Measurements from ENCODE around the gene CLTB. TPM values are rescaled to one million over a fixed set of nuclear protein-coding genes. Genes with fewer than 3 reads are reported as not detected.
A peak's percentile ranks its signal among the peaks of the same experiment; 100 is the strongest.
"Not testable (repeated sequence)": the region's sequence is repeated elsewhere in the genome, so short reads cannot be mapped to it uniquely, and the experiment has no call there.

Gene CLTB
- polyA plus RNA-seq (ENCODE audit: insufficient read length in 4 of 4), result 10 to 100 TPM; 52.4 to 71.9 (median 57.8) TPM

- DNase-seq (ENCODE audit: low read depth in 4 of 4, low spot score in 2 of 4), result peak; percentile 55 to 83 (median 80)
Observed at GRCh38 chr5:176415952-176416924, at the start of gene CLTB. Gene CLTB, minus strand, starts transcription at chr5:176416539. Its CDS starts 176 bp downstream, at chr5:176416363.

GRCh38 chr5:176463113-176463764 is 46.9 kb upstream of the CLTB start:
- no peak for DNase-seq (ENCODE audit: low read depth in 4 of 4, low spot score in 2 of 4)

- DNase-seq (ENCODE audit: low read depth in 4 of 4, low spot score in 2 of 4), result no peak
Observed at GRCh38 chr5:176461349-176461748, 45.0 kb upstream of the CLTB start.

GRCh38 chr5:176458904-176459561 is 42.7 kb upstream of the CLTB start:
- DNase-seq (ENCODE audit: low read depth in 4 of 4, low spot score in 2 of 4), result no peak

GRCh38 chr5:176454724-176455394 is 38.5 kb upstream of the CLTB start:
- no peak for DNase-seq (ENCODE audit: low read depth in 4 of 4, low spot score in 2 of 4)

GRCh38 chr5:176450077-176450476 is 33.7 kb upstream of the CLTB start:
- DNase-seq (ENCODE audit: low read depth in 4 of 4, low spot score in 2 of 4), result no peak

GRCh38 chr5:176447978-176448608 is 31.8 kb upstream of the CLTB start, which contains the start of gene FAF2:
Gene FAF2, plus strand, starts transcription at chr5:176448385. Its CDS starts 23 bp downstream, at chr5:176448408.
- peak; percentile 93 to 98 (median 96) for DNase-seq (ENCODE audit: low read depth in 4 of 4, low spot score in 2 of 4)

- no peak for DNase-seq (ENCODE audit: low read depth in 4 of 4, low spot score in 2 of 4)
Observed at GRCh38 chr5:176447591-176447977, 31.2 kb upstream of the CLTB start.

- DNase-seq (ENCODE audit: low read depth in 4 of 4, low spot score in 2 of 4), result peak in 1 of 4 donors; percentile 28
Observed at GRCh38 chr5:176446884-176447590, 30.7 kb upstream of the CLTB start.

- DNase-seq (ENCODE audit: low read depth in 4 of 4, low spot score in 2 of 4), result no peak
Observed at GRCh38 chr5:176446028-176446665, 29.8 kb upstream of the CLTB start.

- DNase-seq (ENCODE audit: low read depth in 4 of 4, low spot score in 2 of 4), result no peak
Observed at GRCh38 chr5:176444742-176445141, 28.4 kb upstream of the CLTB start.

- DNase-seq (ENCODE audit: low read depth in 4 of 4, low spot score in 2 of 4), result not testable (repeated sequence)
Observed at GRCh38 chr5:176442911-176443310, 26.6 kb upstream of the CLTB start.

GRCh38 chr5:176441921-176442323 is 25.6 kb upstream of the CLTB start:
- no peak for DNase-seq (ENCODE audit: low read depth in 4 of 4, low spot score in 2 of 4)

GRCh38 chr5:176440927-176441706 is 24.8 kb upstream of the CLTB start:
- no peak for DNase-seq (ENCODE audit: low read depth in 4 of 4, low spot score in 2 of 4)

- no peak for DNase-seq (ENCODE audit: low read depth in 4 of 4, low spot score in 2 of 4)
Observed at GRCh38 chr5:176438959-176439757, 22.8 kb upstream of the CLTB start.

GRCh38 chr5:176436656-176437055 is 20.3 kb upstream of the CLTB start:
- no peak for DNase-seq (ENCODE audit: low read depth in 4 of 4, low spot score in 2 of 4)

- DNase-seq (ENCODE audit: low read depth in 4 of 4, low spot score in 2 of 4), result no peak
Observed at GRCh38 chr5:176432707-176433106, 16.4 kb upstream of the CLTB start.
